ENCODE measurements around the gene LRP2. TPM values are rescaled to one million over a fixed set of nuclear protein-coding genes. Genes with fewer than 3 reads are reported as not detected.

The LRP2 gene
- polyA plus RNA-seq, 2 of the 4 experiments (the other 2 are of a cell fraction): 0.04 TPM; not detected in 1

DNA sequence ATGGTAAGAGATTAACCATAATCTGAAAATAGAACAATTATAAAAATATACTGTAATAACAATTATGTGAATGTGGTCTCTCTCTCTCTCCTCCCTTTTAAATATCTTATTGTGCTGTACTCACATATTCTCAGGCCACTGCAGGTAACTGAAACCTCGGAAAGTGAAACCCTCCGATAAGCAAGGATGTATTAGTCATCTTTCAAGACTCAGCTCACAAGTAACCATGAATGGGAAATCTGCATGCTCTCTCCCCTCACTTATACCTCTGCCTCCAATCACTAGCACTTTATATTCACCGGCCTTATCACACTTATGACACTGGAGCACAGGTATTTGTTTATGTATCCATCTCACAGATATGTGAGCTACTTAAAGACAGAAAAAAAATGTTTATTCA is 139.7 kb downstream of the LRP2 start:
- TF ChIP-seq HDAC2 (IDR thresholded peaks at IDR 0.05) (no peak), ATOH8 (CRISPR knock-in tag; IDR thresholded peaks at IDR 0.05; ENCODE audit: low read depth) (no peak), CHD2 (IDR thresholded peaks at IDR 0.05; ENCODE audit: low read length, partially characterized antibody) (no peak), TFCP2L1 (CRISPR knock-in tag; IDR thresholded peaks at IDR 0.05) (no peak), MAFK (IDR thresholded peaks at IDR 0.05; ENCODE audit: partially characterized antibody) (no peak), KDM5A (IDR thresholded peaks at IDR 0.05) (no peak), RCOR1 (IDR thresholded peaks at IDR 0.05; ENCODE audit: low read depth, low read length) (no peak), CHD4 (IDR thresholded peaks at IDR 0.05; ENCODE audit: borderline replicate concordance) (no peak), E2F6 (IDR thresholded peaks at IDR 0.05; ENCODE audit: borderline replicate concordance, low read depth) (no peak), PHF8 (IDR thresholded peaks at IDR 0.05; ENCODE audit: borderline replicate concordance, low read depth) (no peak), POLR2AphosphoS2 (conservative IDR thresholded peaks at IDR 0.05; ENCODE audit: low read length) (no peak)
- TF ChIP-seq, protein P1, sequence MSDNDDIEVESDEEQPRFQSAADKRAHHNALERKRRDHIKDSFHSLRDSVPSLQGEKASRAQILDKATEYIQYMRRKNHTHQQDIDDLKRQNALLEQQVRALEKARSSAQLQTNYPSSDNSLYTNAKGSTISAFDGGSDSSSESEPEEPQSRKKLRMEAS (IDR thresholded peaks at IDR 0.05): no peak
- WGBS (ENCODE audit: missing lambda C conversion rate): 7% methylated on average over 3 of the region's 3 CpGs
- Histone ChIP-seq H3K9me3 (no peaks in the 10 kb centered on the region), H3K4me1 (no peaks in the 10 kb centered on the region), H3K4me3 (no peak overlapping the region), H3K4me2 (no peak overlapping the region), H3K27ac (no peak overlapping the region)
- ChIA-PET CTCF (interaction anchor here (0.7 to 2.7 kb wide), 7 partner anchors 22 to 254 kb away, joined by 3 to 15 read pairs (median 4); no protein-coding TSS in a partner anchor), POLR2A (no interaction called here)
- FAIRE-seq: no peak
- no peak for ATAC-seq
- no peak for DNase-seq (ENCODE audit: low read depth in 1 of 2, low spot score in 1 of 2)

GRCh38 chr2:169221745-169222369 is 140.5 kb downstream of the LRP2 start:
- CTCF ChIA-PET: interaction anchor here (0.7 to 2.7 kb wide), 12 partner anchors 12 to 112 kb away, joined by 3 to 15 read pairs (median 4); no protein-coding TSS in a partner anchor
- peak; percentile 76 to 79; a peak in 5 of 6 replicates for ATAC-seq
- peak; percentile 46; the same call in 1 of the 3 replicates for TF ChIP-seq SMC3 (IDR thresholded peaks at IDR 0.05)
- TF ChIP-seq EP300 (IDR thresholded peaks at IDR 0.05): no peak
- peak; percentile 42 to 55 for TF ChIP-seq RAD21 (conservative IDR thresholded peaks at IDR 0.05 in 1 of 2, IDR thresholded peaks at IDR 0.05 in 1 of 2)
- TF ChIP-seq, protein P2, sequence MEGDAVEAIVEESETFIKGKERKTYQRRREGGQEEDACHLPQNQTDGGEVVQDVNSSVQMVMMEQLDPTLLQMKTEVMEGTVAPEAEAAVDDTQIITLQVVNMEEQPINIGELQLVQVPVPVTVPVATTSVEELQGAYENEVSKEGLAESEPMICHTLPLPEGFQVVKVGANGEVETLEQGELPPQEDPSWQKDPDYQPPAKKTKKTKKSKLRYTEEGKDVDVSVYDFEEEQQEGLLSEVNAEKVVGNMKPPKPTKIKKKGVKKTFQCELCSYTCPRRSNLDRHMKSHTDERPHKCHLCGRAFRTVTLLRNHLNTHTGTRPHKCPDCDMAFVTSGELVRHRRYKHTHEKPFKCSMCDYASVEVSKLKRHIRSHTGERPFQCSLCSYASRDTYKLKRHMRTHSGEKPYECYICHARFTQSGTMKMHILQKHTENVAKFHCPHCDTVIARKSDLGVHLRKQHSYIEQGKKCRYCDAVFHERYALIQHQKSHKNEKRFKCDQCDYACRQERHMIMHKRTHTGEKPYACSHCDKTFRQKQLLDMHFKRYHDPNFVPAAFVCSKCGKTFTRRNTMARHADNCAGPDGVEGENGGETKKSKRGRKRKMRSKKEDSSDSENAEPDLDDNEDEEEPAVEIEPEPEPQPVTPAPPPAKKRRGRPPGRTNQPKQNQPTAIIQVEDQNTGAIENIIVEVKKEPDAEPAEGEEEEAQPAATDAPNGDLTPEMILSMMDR (IDR thresholded peaks at IDR 0.05): peak; percentile 61
- WGBS (ENCODE audit: missing lambda C conversion rate): 5% methylated on average over 5 of the region's 5 CpGs
- Histone ChIP-seq H3K4me3 (no peak overlapping the region), H3K9me3 (no peaks in the 10 kb centered on the region), H3K27ac (no peak overlapping the region), H3K4me2 (no peak overlapping the region), H3K4me1 (no peaks in the 10 kb centered on the region)
- peak; percentile 5 to 21 for DNase-seq (ENCODE audit: low read depth in 1 of 2, low spot score in 1 of 2)
- no peak for FAIRE-seq
- POLR2A ChIA-PET: no interaction called here

DNA sequence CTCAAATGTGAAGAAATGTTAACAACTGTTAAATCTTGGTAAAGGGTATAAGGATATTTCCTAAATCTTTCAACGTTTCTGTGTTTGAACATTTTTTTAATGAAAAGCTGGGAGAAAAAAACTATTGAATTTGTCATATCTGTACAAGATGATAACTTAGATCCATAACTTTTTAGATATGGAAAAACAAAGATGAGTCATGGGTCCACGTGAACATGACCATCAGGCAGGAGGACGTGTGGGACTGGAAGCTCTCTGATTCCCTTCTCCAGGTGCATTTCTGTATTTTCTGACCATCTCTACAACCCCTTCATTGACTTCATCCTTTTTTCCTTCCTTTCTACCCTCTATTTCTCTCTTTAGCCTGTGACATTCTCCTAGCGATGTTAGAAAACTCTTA is 151.4 kb downstream of the LRP2 start:
- TF ChIP-seq FOSL2 (IDR thresholded peaks at IDR 0.05) (no peak), FOSL2 (CRISPR knock-in tag; IDR thresholded peaks at IDR 0.05) (no peak), GATA3 (IDR thresholded peaks at IDR 0.05; ENCODE audit: borderline replicate concordance) (no peak), NPAS2 (CRISPR knock-in tag; IDR thresholded peaks at IDR 0.05; ENCODE audit: borderline replicate concordance) (no peak), ZFP36 (IDR thresholded peaks at IDR 0.05; ENCODE audit: borderline replicate concordance, partially characterized antibody) (no peak), MAZ (IDR thresholded peaks at IDR 0.05; ENCODE audit: borderline replicate concordance, low read depth, low read length) (no peak), POLR2AphosphoS2 (conservative IDR thresholded peaks at IDR 0.05; ENCODE audit: low read length) (no peak), KDM1A (IDR thresholded peaks at IDR 0.05; ENCODE audit: low read depth) (no peak)
- TF ChIP-seq, protein P1 (IDR thresholded peaks at IDR 0.05): no peak
- Histone ChIP-seq H3K4me2 (no peak overlapping the region), H3K4me3 (no peak overlapping the region), H3K27ac (no peak overlapping the region), H3K9me3 (no peaks in the 10 kb centered on the region), H3K4me1 (no peaks in the 10 kb centered on the region)
- no peak for ATAC-seq
- ChIA-PET CTCF (interaction anchor here (0.6 to 2.8 kb wide), 2 partner anchors 10 to 67 kb away, joined by 3 to 14 read pairs; no protein-coding TSS in a partner anchor), POLR2A (no interaction called here)
- DNase-seq (ENCODE audit: low read depth in 1 of 2, low spot score in 1 of 2): no peak
- WGBS (ENCODE audit: missing lambda C conversion rate): 28% methylated on average over 4 of the region's 4 CpGs
- FAIRE-seq: no peak
